Thyroid gland (tissue), 4 donors: ENCODE measurements around the gene ZNF91. TPM values are rescaled to one million over a fixed set of nuclear protein-coding genes. Genes with fewer than 3 reads are reported as not detected.

ENCODE experiments used
- DNase-seq, 2 donors: peaks; one replicate each; pipeline ENCODE4 v3.0.0-alpha.2; 2019
- H3K27ac ChIP-seq, 3 donors: fragments of 200-600 bp; sonication (generic); 1 replicate in 2 of 3; 2 replicates in 1 of 3; pipeline ENCODE4 v1.5.1; 2016 to 2019; ENCODE audit warnings: mild to moderate bottlenecking in 1 of 3, moderate library complexity in 1 of 3
- H3K27me3 ChIP-seq: fragments of 200-600 bp; sonication (generic); one replicate; pipeline ENCODE4 v1.5.1; 2019
- H3K36me3 ChIP-seq, 2 donors: fragments of 200-600 bp; sonication (generic); one replicate each; pipeline ENCODE4 v1.5.1; 2016 to 2019
- H3K4me1 ChIP-seq, 2 donors: fragments of 200-600 bp; sonication (generic); one replicate each; pipeline ENCODE4 v1.5.1; 2017 to 2019
- H3K4me3 ChIP-seq, 3 donors: fragments of 200-600 bp; sonication (generic); replicated peaks in 1 of 3; 1 replicate in 2 of 3; 2 replicates in 1 of 3; pipeline ENCODE4 v1.5.1; 2016; ENCODE audit warnings: mild to moderate bottlenecking in 1 of 3
- H3K9me3 ChIP-seq: fragments of 200-600 bp; sonication (generic); one replicate; pipeline ENCODE4 v1.5.1; 2017
- POLR2A ChIP-seq, 2 donors: fragments of 450-650 bp; IDR thresholded peaks; one replicate each; pipeline ENCODE4 v1.6.1; 2017; ENCODE audit warnings: antibody characterized with exemption in 2 of 2, mild to moderate bottlenecking in 2 of 2, moderate library complexity in 1 of 2
- WGBS, 2 donors: methylation state at CpG; one replicate each; pipeline ENCODE4 v1.1.5; 2017; 5-methylcytosine and 5-hydroxymethylcytosine counted together
- intact Hi-C: fragments of 100-400 bp; cut with DNase I; formaldehyde crosslinking; loops from one replicate; pipeline ENCODE4 v1.15.1; 2023
- total RNA-seq, 4 donors: library from RNA; depleted of rRNA; stranded (reverse); fragments of >200 nt; gene quantifications; one replicate each; pipeline ENCODE4 v1.2.3, GENCODE V29; 2016
- TF ChIP-seq, protein P1 (sequence below), 6 experiments: fragments of 200-600 bp in 3 of 6; fragments of 450-650 bp in 3 of 6; sonication (generic) in 3 of 6; IDR thresholded peaks; one replicate each; pipeline ENCODE4 v1.5.1; 2016 to 2019; ENCODE audit warnings: antibody characterized with exemption in 6 of 6, mild to moderate bottlenecking in 2 of 6, inconsistent platforms in 1 of 6, moderate library complexity in 1 of 6

The ZNF91 gene
- total RNA-seq, 4 donors from 2014 or later: 92.5 to 220 (median 122) TPM

- no peak for DNase-seq
- no peak for TF ChIP-seq POLR2A (IDR thresholded peaks at IDR 0.05)
- TF ChIP-seq, protein P1, sequence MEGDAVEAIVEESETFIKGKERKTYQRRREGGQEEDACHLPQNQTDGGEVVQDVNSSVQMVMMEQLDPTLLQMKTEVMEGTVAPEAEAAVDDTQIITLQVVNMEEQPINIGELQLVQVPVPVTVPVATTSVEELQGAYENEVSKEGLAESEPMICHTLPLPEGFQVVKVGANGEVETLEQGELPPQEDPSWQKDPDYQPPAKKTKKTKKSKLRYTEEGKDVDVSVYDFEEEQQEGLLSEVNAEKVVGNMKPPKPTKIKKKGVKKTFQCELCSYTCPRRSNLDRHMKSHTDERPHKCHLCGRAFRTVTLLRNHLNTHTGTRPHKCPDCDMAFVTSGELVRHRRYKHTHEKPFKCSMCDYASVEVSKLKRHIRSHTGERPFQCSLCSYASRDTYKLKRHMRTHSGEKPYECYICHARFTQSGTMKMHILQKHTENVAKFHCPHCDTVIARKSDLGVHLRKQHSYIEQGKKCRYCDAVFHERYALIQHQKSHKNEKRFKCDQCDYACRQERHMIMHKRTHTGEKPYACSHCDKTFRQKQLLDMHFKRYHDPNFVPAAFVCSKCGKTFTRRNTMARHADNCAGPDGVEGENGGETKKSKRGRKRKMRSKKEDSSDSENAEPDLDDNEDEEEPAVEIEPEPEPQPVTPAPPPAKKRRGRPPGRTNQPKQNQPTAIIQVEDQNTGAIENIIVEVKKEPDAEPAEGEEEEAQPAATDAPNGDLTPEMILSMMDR (IDR thresholded peaks at IDR 0.05): no peak
- H3K27me3 ChIP-seq: no peaks in the 10 kb centered on the region
- intact Hi-C loops: loop anchor here (10.0 kb wide), 1 partner anchor 116 kb away; no protein-coding TSS in a partner anchor
- peaks cover 0 to 8% of the 10 kb centered on the region in 2 donors for H3K36me3 ChIP-seq
- H3K9me3 ChIP-seq: no peaks in the 10 kb centered on the region
- H3K27ac ChIP-seq: no peak overlapping the region
- peaks cover 11 to 32% of the 10 kb centered on the region in 2 donors for H3K4me1 ChIP-seq
- H3K4me3 ChIP-seq: no peak overlapping the region
Observed at GRCh38 chr19:23391236-23391635, 4.0 kb downstream of the ZNF91 start.

- no peak for TF ChIP-seq POLR2A (IDR thresholded peaks at IDR 0.05)
- TF ChIP-seq, protein P1 (IDR thresholded peaks at IDR 0.05): no peak
- Histone ChIP-seq H3K4me1 (no peaks in the 10 kb centered on the region), H3K27me3 (no peaks in the 10 kb centered on the region), H3K36me3 (peaks cover 14 to 20% of the 10 kb centered on the region in 2 donors), H3K4me3 (no peak overlapping the region), H3K9me3 (no peaks in the 10 kb centered on the region), H3K27ac (no peak overlapping the region)
- intact Hi-C loops: no loop called here
- 91 to 92% methylated on average over 4 of the region's 4 CpGs for WGBS, 2 donors
- DNase-seq: no peak
Observed at GRCh38 chr19:23385404-23385803, 9.9 kb downstream of the ZNF91 start.

GRCh38 chr19:23384858-23385257, 10.4 kb downstream of the ZNF91 start:
- no peak overlapping the region for H3K4me3 ChIP-seq
- H3K4me1 ChIP-seq: no peaks in the 10 kb centered on the region
- H3K36me3 ChIP-seq: peaks cover 14 to 20% of the 10 kb centered on the region in 2 donors
- H3K9me3 ChIP-seq: no peaks in the 10 kb centered on the region
- 96 to 98% methylated on average over 12 of the region's 12 CpGs for WGBS, 2 donors
- H3K27ac ChIP-seq: no peak overlapping the region
- no peak for DNase-seq
- H3K27me3 ChIP-seq: no peaks in the 10 kb centered on the region
- intact Hi-C loops: no loop called here
- TF ChIP-seq POLR2A (IDR thresholded peaks at IDR 0.05): no peak
- TF ChIP-seq, protein P1 (IDR thresholded peaks at IDR 0.05): no peak

DNA sequence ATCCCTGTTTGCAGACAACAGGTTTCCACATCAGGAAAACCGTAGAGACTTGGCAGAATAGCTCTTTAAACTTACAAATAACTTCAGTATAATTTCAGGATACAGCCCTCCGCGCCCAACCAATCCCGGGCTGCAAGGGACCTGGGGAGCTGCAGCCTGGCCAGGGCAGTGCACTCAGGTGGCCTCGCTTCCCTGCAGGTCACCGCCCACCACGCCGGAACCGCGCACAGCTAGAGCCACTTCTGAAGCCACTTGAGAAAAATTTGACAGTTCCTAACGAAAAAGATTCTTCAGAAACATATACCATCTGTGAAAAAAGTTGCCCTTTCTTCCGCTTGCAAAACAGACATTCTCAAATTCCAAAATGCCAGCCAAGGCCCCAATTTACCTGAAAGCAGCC, 11.1 kb downstream of the ZNF91 start:
- 96 to 98% methylated on average over 12 of the region's 12 CpGs for WGBS, 2 donors
- H3K36me3 ChIP-seq: peaks cover 14 to 20% of the 10 kb centered on the region in 2 donors
- intact Hi-C loops: no loop called here
- TF ChIP-seq POLR2A (IDR thresholded peaks at IDR 0.05): no peak
- TF ChIP-seq, protein P1 (IDR thresholded peaks at IDR 0.05): no peak
- DNase-seq: no peak
- no peak overlapping the region for H3K27ac ChIP-seq
- no peaks in the 10 kb centered on the region for H3K27me3 ChIP-seq
- H3K9me3 ChIP-seq: no peaks in the 10 kb centered on the region
- no peak overlapping the region for H3K4me3 ChIP-seq
- H3K4me1 ChIP-seq: peaks cover 0 to 3% of the 10 kb centered on the region in 2 donors

- Histone ChIP-seq H3K4me1 (peaks cover 0 to 3% of the 10 kb centered on the region in 2 donors), H3K9me3 (no peaks in the 10 kb centered on the region), H3K4me3 (no peak overlapping the region), H3K36me3 (peaks cover 14 to 20% of the 10 kb centered on the region in 2 donors), H3K27ac (no peak overlapping the region), H3K27me3 (no peaks in the 10 kb centered on the region)
- DNase-seq: no peak
- TF ChIP-seq, protein P1 (IDR thresholded peaks at IDR 0.05): no peak
- no peak for TF ChIP-seq POLR2A (IDR thresholded peaks at IDR 0.05)
- intact Hi-C loops: no loop called here
Observed at GRCh38 chr19:23382955-23383354, 12.3 kb downstream of the ZNF91 start.
